PC-9 (cell line): ENCODE measurements around the gene RAB20. TPM values are rescaled to one million over a fixed set of nuclear protein-coding genes. Genes with fewer than 3 reads are reported as not detected.
"Not testable (repeated sequence)": the region's sequence is repeated elsewhere in the genome, so short reads cannot be mapped to it uniquely, and the experiment has no call there.

ENCODE experiments used
- BruUV-seq: library from RNA; stranded (reverse); fragments of 400-500 nt; replicated peaks from 2 replicates; lab custom pipeline; 2021; lab: Mats Ljungman, UMichigan
- CTCF ChIA-PET: fragments of 300-600 bp; sonication (Branson Sonifier 250); formaldehyde crosslinking; loops from one replicate; lab custom pipeline; 2022; ENCODE audit warnings: antibody characterized with exemption; lab: Charles Lee
- POLR2A ChIA-PET: fragments of 300-600 bp; sonication (Branson Sonifier 250); formaldehyde crosslinking; loops from one replicate; lab custom pipeline; 2022; ENCODE audit warnings: antibody characterized with exemption; ENCODE audit not compliant: unreplicated experiment; lab: Charles Lee
- DNase-seq, 2 experiments: peaks; one replicate each; pipeline versions ENCODE4 v3.0.0 to v3.0.0-alpha.2; 2015 to 2022; ENCODE audit warnings: mixed read lengths in 1 of 2
- H2AFZ ChIP-seq: fragments of 200-600 bp; sonication (generic); 2 replicates; pipeline ENCODE4 v1.8.1; 2017; ENCODE audit warnings: antibody characterized with exemption
- H3F3A ChIP-seq: fragments of 200-600 bp; sonication (generic); 2 replicates; pipeline ENCODE4 v1.8.1; 2017; ENCODE audit warnings: antibody characterized with exemption, mild to moderate bottlenecking, low read depth; ENCODE audit not compliant: insufficient read depth
- H3K27ac ChIP-seq: fragments of 200-600 bp; sonication (generic); 2 replicates; pipeline ENCODE4 v1.6.1; 2016; ENCODE audit warnings: mixed run types
- H3K27me3 ChIP-seq: fragments of 200-600 bp; sonication (generic); 2 replicates; pipeline ENCODE4 v1.6.1; 2016; ENCODE audit warnings: low read depth, mixed run types; ENCODE audit not compliant: insufficient read depth
- H3K36me3 ChIP-seq: fragments of 200-600 bp; sonication (generic); 2 replicates; pipeline ENCODE4 v1.6.1; 2016; ENCODE audit warnings: low read depth, mixed run types
- H3K4me1 ChIP-seq: fragments of 200-600 bp; sonication (generic); replicated peaks from 2 replicates; pipeline ENCODE4 v1.6.1; 2016; ENCODE audit warnings: mixed run types; ENCODE audit not compliant: insufficient read depth
- H3K4me2 ChIP-seq: fragments of 200-600 bp; sonication (generic); 2 replicates; pipeline ENCODE4 v1.6.1; 2017; ENCODE audit warnings: mixed run types
- H3K4me3 ChIP-seq: fragments of 200-600 bp; sonication (generic); 2 replicates; pipeline ENCODE4 v1.6.1; 2016; ENCODE audit warnings: mixed run types
- H3K79me2 ChIP-seq: fragments of 200-600 bp; sonication (generic); 2 replicates; pipeline ENCODE4 v1.6.1; 2017; ENCODE audit warnings: low read depth, mixed run types
- H3K9me2 ChIP-seq: fragments of 200-600 bp; sonication (generic); 2 replicates; pipeline ENCODE4 v1.8.1; 2017; ENCODE audit warnings: mild to moderate bottlenecking; ENCODE audit not compliant: insufficient read depth
- H3K9me3 ChIP-seq: fragments of 200-600 bp; sonication (generic); 2 replicates; pipeline ENCODE4 v1.8.1; 2016; ENCODE audit warnings: low read depth; ENCODE audit not compliant: insufficient read depth
- H4K20me1 ChIP-seq: fragments of 200-600 bp; sonication (generic); 2 replicates; pipeline ENCODE4 v1.8.1; 2017; ENCODE audit not compliant: insufficient read depth
- EZH2 ChIP-seq: fragments of 200-600 bp; sonication (generic); IDR thresholded peaks from 2 replicates; pipeline ENCODE4 v1.8.0; 2017; ENCODE audit warnings: antibody characterized with exemption, low read depth
- intact Hi-C: fragments of 100-400 bp; cut with micrococcal nuclease; formaldehyde crosslinking; loops from one replicate; pipeline ENCODE4 v1.10.0; 2022; ENCODE audit not compliant: unreplicated experiment
- total RNA-seq: library from RNA; stranded (reverse); gene quantifications from 2 replicates; pipeline ENCODE4 v1.2.3, GENCODE V29; 2021
- TF ChIP-seq, protein P1 (sequence below): fragments of 200-600 bp; sonication (generic); conservative IDR thresholded peaks from 2 replicates; pipeline ENCODE4 v1.6.1; 2017; ENCODE audit warnings: mixed run types, antibody characterized with exemption, mild to moderate bottlenecking, moderate library complexity

Gene RAB20
- total RNA-seq, 1 experiment from 2014 or later: 31.9 TPM

DNA sequence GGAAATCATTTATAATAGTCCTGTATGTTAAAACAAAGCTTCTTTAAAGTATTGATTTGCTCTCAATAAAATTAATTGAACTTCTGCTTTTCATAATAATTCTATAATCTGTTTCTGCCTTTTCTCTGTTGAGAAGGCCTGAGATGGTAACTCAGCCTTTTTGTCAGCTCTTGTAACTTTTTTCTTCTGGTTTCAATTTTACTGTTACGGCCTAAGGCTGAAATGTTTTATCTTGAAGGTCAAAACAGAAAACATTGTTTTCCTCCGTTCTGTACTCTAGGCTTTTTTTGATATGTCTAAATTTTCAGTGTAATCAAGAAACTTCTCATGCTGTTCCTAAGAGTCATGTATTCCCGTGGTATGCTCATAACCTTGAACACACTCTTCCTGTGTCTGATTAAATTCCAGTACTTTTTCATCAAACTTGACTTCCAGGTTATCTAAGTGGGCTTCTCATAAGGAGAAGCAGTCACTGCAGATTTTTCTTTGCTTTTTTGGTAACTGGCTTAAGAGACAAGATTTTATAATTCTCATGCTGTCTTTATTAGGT, 46.2 kb upstream of the RAB20 start:
- H3F3A ChIP-seq: peaks cover 8% of the 10 kb centered on the region; the same call in 1 of the 2 replicates
- no peak overlapping the region for H3K4me3 ChIP-seq
- H3K9me3 ChIP-seq: no peaks in the 10 kb centered on the region
- ChIA-PET CTCF (no interaction called here), POLR2A (no interaction called here)
- TF ChIP-seq EZH2: no peak
- TF ChIP-seq, protein P1, sequence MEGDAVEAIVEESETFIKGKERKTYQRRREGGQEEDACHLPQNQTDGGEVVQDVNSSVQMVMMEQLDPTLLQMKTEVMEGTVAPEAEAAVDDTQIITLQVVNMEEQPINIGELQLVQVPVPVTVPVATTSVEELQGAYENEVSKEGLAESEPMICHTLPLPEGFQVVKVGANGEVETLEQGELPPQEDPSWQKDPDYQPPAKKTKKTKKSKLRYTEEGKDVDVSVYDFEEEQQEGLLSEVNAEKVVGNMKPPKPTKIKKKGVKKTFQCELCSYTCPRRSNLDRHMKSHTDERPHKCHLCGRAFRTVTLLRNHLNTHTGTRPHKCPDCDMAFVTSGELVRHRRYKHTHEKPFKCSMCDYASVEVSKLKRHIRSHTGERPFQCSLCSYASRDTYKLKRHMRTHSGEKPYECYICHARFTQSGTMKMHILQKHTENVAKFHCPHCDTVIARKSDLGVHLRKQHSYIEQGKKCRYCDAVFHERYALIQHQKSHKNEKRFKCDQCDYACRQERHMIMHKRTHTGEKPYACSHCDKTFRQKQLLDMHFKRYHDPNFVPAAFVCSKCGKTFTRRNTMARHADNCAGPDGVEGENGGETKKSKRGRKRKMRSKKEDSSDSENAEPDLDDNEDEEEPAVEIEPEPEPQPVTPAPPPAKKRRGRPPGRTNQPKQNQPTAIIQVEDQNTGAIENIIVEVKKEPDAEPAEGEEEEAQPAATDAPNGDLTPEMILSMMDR: no peak
- H4K20me1 ChIP-seq: no peaks in the 10 kb centered on the region
- no peaks in the 10 kb centered on the region for H3K9me2 ChIP-seq
- H3K27me3 ChIP-seq: no peaks in the 10 kb centered on the region
- no peak overlapping the region for H3K27ac ChIP-seq
- no peaks in the 10 kb centered on the region for H3K79me2 ChIP-seq
- H2AFZ ChIP-seq: no peak overlapping the region
- no TSS peak for BruUV-seq
- H3K36me3 ChIP-seq: no peaks in the 10 kb centered on the region
- H3K4me2 ChIP-seq: no peak overlapping the region
- peaks cover 23% of the 10 kb centered on the region for H3K4me1 ChIP-seq
- DNase-seq: no peak
- intact Hi-C loops: no loop called here

DNA sequence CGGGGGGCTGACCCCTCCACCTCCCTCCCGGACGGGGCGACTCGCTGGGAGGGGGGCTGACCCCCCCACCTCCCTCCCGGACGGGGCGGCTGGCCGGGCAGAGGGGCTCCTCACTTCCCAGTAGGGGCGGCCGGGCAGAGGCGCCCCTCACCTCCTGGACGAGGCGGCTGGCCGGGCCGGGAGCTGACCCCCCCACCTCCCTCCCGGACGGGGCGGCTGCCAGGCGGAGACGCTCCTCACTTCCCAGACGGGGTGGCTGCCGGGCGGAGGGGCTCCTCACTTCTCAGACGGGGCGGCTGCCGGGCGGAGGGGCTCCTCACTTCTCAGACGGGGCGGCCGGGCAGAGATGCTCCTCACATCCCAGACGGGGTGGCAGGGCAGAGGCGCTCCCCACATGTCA, 44.8 kb upstream of the RAB20 start:
- H3F3A ChIP-seq, H3K9me2 ChIP-seq, H3K4me2 ChIP-seq, H3K27ac ChIP-seq, H3K4me3 ChIP-seq, H2AFZ ChIP-seq, CTCF ChIA-PET, H3K36me3 ChIP-seq, H4K20me1 ChIP-seq, BruUV-seq, H3K79me2 ChIP-seq, intact Hi-C loops, DNase-seq, H3K9me3 ChIP-seq, H3K27me3 ChIP-seq, POLR2A ChIA-PET: not testable (repeated sequence)
- H3K4me1 ChIP-seq: peaks cover 25% of the 10 kb centered on the region

DNA sequence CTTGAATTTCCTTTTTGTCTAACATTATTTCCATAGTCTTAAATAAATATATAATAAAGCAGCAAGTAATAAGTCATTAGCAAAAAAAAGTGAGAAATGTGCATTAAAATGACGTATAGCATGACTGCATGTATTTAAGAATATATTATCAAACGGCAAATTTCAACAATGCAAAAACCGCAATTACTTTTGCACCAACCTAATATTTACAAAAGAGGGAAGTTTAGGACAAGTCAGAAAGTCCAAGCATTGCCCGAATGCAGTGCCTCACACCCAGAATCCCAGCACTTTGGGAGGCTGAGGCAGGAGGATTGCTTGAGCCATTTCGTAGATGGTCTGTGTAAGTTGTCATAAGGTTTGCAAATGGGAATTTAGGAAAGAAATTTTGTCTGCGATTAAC, 43.6 kb upstream of the RAB20 start:
- Histone ChIP-seq H3K79me2 (no peaks in the 10 kb centered on the region), H3K4me2 (no peak overlapping the region), H3K27me3 (no peaks in the 10 kb centered on the region), H3F3A (peaks cover under 1% of the 10 kb centered on the region; the same call in 1 of the 2 replicates), H4K20me1 (no peaks in the 10 kb centered on the region), H3K4me1 (peaks cover 26% of the 10 kb centered on the region), H3K9me3 (no peaks in the 10 kb centered on the region), H2AFZ (no peak overlapping the region), H3K27ac (no peak overlapping the region), H3K9me2 (no peaks in the 10 kb centered on the region), H3K36me3 (no peaks in the 10 kb centered on the region), H3K4me3 (no peak overlapping the region)
- no peak for TF ChIP-seq EZH2
- TF ChIP-seq, protein P1: no peak
- CTCF ChIA-PET: no interaction called here
- DNase-seq: no peak
- intact Hi-C loops: no loop called here
- no TSS peak for BruUV-seq
- POLR2A ChIA-PET: no interaction called here

DNA sequence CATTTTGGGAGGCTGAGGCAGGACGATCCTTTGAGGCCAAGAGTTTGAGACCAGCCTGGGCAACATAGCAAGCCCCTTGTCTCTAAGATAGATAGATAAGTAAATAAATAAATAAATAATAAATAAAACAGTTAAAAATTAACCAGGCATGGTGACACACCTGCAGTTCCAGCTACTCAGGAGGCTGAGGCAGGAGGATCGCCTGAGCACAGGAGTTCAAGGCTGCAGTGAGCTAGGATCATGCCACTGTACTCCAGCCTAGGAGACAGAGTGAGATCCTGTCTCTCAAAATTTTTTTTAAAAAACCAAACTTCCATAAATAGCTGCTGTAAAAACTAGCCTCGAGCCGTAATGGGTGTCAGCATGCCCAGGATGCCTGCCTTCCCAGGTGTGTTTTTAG, 39.5 kb upstream of the RAB20 start:
- no peaks in the 10 kb centered on the region for H3F3A ChIP-seq
- TF ChIP-seq, protein P1: no peak
- no peak for TF ChIP-seq EZH2

More for the DNA sequence above, 39.5 kb upstream of the RAB20 start:
- Histone ChIP-seq H3K4me3 (no peak overlapping the region), H2AFZ (no peak overlapping the region), H3K9me3 (no peaks in the 10 kb centered on the region), H3K4me2 (peak overlapping the region; percentile 16; the same call in 1 of the 2 replicates), H3K4me1 (peaks cover 26% of the 10 kb centered on the region), H3K36me3 (no peaks in the 10 kb centered on the region), H3K27ac (no peak overlapping the region), H4K20me1 (no peaks in the 10 kb centered on the region), H3K79me2 (no peaks in the 10 kb centered on the region), H3K9me2 (no peaks in the 10 kb centered on the region), H3K27me3 (no peaks in the 10 kb centered on the region)
- CTCF ChIA-PET: no interaction called here
- no peak for DNase-seq
- POLR2A ChIA-PET: no interaction called here
- intact Hi-C loops: no loop called here
- no TSS peak for BruUV-seq
